ENCODE results near the gene CATSPER4. TPM values are rescaled to one million over a fixed set of nuclear protein-coding genes. Genes with fewer than 3 reads are reported as not detected.
A peak's percentile ranks its signal among the peaks of the same experiment; 100 is the strongest.

The CATSPER4 gene
- total and polyA plus RNA-seq, 2 of the 13 experiments (the other 11 are each of a cell fraction or from before 2014, with no cell fraction given) = not detected

DNA sequence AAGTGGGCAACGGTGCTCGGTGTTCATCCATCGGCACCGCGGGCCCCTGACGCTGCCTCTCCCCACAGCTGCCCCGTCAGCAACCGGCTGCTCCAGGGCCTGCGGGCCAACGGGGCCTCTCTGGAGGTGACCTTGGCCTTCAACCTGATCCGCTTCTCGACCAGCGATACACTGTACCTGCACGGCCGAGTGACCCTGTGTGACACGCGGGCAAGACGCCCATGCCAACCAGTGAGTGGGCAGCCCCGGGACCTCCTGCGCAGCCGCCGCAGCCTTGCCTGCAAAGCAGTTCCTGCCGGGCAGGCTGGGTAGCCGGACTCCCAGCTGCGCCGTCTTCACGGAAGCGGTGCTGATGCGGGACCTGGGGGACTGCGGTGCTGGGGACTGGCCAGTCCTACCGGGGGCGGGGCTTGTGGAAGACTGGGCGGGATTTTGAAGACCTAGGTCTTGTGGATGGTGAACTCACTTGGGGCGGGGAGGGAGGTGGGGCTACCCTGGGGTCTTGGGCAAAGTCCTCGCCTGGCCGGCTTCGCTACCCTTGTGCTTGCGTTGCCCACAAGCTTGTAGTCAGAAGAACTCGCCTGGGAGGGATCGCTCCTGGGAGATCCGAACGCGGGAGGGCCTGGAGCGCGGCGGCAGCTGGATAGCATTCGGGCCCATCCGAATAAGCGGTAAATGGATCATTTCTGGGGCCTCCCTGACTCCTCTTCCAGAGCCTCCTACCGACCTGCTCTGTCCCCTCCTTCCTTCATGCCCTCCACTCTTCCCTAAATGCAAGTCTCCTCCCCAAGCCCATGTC, 34.8 kb downstream of the CATSPER4 start (continued):
- no peak for TF ChIP-seq ARID5B (CRISPR knock-in tag; IDR thresholded peaks at IDR 0.05)
- TF ChIP-seq EHMT2 (IDR thresholded peaks at IDR 0.05; ENCODE audit: borderline replicate concordance, low read depth, low read length) = no peak
- TF ChIP-seq DRAP1 (CRISPR knock-in tag; IDR thresholded peaks at IDR 0.05) = peak; percentile 75
- TF ChIP-seq CHCHD3 (CRISPR knock-in tag; IDR thresholded peaks at IDR 0.05) = no peak
- TF ChIP-seq SRSF9 (IDR thresholded peaks at IDR 0.05; ENCODE audit: borderline replicate concordance, insufficient read depth, low read depth, low read length, poor library complexity, severe bottlenecking) = no peak
- TF ChIP-seq, protein P1, sequence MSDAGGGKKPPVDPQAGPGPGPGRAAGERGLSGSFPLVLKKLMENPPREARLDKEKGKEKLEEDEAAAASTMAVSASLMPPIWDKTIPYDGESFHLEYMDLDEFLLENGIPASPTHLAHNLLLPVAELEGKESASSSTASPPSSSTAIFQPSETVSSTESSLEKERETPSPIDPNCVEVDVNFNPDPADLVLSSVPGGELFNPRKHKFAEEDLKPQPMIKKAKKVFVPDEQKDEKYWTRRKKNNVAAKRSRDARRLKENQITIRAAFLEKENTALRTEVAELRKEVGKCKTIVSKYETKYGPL (CRISPR knock-in tag; IDR thresholded peaks at IDR 0.05) = no peak
- TF ChIP-seq ZNF234 (CRISPR knock-in tag; conservative IDR thresholded peaks at IDR 0.05) = no peak
- TF ChIP-seq PREB (CRISPR knock-in tag; IDR thresholded peaks at IDR 0.05) = no peak
- no peak for TF ChIP-seq ETV6 (CRISPR knock-in tag; conservative IDR thresholded peaks at IDR 0.05)
- peak; percentile 71 for TF ChIP-seq POGK (CRISPR knock-in tag; conservative IDR thresholded peaks at IDR 0.05)
- no peak; the same call in 1 of the 2 replicates for TF ChIP-seq KMT2A (CRISPR knock-in tag; IDR thresholded peaks at IDR 0.05)
- 0 out of 2 replicates have a peak, but pooled peaks have one; percentile 28 for TF ChIP-seq ZNF616 (CRISPR knock-in tag; IDR thresholded peaks at IDR 0.05; ENCODE audit: low read depth)
- TF ChIP-seq ZNF224 (CRISPR knock-in tag; IDR thresholded peaks at IDR 0.05) = peak; percentile 83
- no peak for TF ChIP-seq ZNF569 (CRISPR knock-in tag; IDR thresholded peaks at IDR 0.05; ENCODE audit: borderline replicate concordance)
